ENCODE measurements around the gene TRMT2A.
"Not testable (repeated sequence)": the region's sequence is repeated elsewhere in the genome, so short reads cannot be mapped to it uniquely, and the experiment has no call there.

TRMT2A gene

GRCh38 chr22:20084547-20085413, 32.2 kb downstream of the TRMT2A start:
- DNase-seq, result peak in 1 of 4 experiments; percentile 21

GRCh38 chr22:20083891-20084546, 33.0 kb downstream of the TRMT2A start:
- DNase-seq, result no peak

DNA sequence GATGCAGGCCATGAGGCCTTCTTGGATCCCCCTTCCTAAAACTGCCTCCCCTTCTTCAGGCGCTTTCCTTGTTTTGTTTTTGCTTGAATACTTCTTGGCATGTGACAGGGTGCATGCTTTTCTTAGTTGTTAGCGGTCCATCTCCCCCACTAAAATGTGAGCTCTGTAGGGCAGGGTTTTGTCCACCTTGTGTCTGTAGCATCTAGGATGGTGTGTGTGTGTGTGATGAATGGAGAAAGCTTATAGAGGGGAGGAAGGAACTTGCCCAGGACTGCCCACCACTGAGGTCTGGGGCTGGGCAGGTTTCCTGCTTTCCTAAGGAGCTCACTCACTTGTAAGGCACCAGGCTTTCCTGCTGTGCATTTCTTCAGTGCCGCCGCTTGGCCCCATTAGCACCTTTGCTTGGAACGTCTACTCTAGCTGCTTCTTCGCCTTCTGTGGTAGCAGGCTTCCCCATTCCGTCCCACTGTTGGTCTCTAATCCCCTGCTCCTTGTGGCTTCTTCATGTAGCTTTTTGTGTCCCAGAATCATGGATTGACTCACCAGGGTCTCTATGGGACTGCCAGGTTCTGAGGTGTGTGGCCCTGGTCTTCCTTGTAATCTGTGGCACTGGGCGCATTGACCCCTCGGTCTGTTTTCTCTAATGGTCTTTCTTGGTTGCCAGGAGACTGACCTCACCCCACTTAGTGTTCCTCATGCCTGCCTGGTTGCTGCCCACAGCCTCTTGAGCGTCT, 33.7 kb downstream of the TRMT2A start:
- no peak for DNase-seq

- peak; percentile 10 to 34 (median 27) for DNase-seq
Measured at GRCh38 chr22:20080776-20081654, 36.0 kb downstream of the TRMT2A start.

- peak; percentile 52 to 84 (median 70) for DNase-seq
Measured at GRCh38 chr22:20080445-20080775, 36.6 kb downstream of the TRMT2A start.

DNA sequence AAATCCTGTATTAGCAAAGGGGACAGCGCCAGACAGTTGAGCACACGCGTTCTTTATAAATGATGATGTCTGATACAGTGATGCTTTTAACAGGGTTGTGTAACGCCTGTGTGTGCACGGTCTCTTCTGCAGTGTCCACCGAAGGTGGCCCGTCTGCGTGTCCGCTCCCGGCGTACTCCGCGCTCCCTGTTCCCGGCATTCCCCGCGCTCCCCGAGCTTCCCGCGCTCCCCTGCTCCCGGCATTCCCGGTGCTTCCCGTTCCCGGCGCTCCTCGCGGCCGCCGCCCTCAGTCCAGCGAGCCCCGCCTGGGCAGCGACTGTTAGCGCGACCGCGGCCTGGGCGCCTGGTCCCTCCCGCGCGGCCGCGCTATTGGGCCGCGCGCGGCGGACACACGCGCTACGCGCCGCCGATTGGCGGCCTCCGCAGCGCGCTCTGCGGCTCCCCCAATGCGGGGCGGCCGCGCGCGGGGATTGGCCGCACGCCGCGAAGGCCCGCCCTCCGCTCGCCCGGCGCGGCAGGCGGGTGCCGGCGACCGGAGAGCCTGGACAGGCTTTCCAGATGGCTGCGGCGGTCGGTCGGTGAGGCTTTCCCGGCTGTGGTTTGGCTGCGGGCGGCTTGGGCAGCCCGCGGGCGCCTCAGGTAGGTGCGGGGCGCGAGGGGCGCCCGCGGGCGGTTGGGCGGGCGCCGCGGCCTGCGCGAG, 37.1 kb downstream of the TRMT2A start, which contains the start of gene DGCR8:
Gene DGCR8 (plus strand): TSS at position 497 of the 700 bp plus-strand sequence. CDS start 5,723 bp downstream, outside the sequence.
- peak; percentile 93 to 98 (median 96) for DNase-seq

- no peak for DNase-seq
Measured at GRCh38 chr22:20076627-20077172, 40.3 kb downstream of the TRMT2A start.

DNA sequence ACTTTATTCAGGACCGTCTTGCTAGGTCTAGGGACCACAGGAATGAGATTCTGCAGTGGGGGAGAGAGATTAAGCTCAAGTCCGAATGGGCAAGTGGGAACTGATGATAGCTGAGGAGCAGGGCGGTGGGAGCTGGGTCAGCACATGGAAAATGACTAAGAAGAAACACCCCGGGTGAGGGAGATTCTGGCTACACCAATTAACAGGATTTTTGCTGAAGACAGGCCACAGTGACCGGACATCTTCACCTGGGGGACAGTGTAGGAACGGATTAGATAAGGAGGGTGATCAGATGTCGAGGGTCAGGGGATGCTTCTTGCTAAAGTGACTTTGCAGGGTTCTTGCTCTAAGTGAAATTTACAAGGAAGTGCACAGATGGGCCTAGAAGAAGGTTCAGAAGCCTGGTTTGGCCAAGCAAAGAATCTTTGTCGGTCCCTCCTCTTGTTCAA, 45.5 kb downstream of the TRMT2A start:
- no peak for DNase-seq

- no peak for DNase-seq
Measured at GRCh38 chr22:20069331-20070042, 47.5 kb downstream of the TRMT2A start.

DNA sequence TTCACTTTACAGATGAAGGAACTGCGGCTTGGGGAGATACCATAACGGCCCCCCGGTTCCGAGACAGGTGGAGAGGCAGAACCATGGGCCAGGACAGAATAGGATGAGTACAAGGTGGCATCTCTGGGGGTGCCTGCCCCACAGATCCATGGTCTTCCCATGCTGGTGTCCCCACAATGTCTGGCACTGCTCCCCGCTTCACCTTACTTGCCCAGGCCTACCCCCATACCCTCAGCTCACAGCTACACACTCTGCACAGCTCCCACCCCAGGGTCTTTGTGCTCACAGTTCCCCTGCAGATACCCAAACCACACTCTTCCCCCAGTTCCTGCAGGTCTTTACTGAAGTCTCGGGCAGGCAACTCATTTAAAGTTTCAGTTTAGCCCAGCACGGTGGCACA, 48.4 kb downstream of the TRMT2A start:
- DNase-seq, result no peak

GRCh38 chr22:20067384-20067682, 49.7 kb downstream of the TRMT2A start:
- DNase-seq, result not testable (repeated sequence)

DNA sequence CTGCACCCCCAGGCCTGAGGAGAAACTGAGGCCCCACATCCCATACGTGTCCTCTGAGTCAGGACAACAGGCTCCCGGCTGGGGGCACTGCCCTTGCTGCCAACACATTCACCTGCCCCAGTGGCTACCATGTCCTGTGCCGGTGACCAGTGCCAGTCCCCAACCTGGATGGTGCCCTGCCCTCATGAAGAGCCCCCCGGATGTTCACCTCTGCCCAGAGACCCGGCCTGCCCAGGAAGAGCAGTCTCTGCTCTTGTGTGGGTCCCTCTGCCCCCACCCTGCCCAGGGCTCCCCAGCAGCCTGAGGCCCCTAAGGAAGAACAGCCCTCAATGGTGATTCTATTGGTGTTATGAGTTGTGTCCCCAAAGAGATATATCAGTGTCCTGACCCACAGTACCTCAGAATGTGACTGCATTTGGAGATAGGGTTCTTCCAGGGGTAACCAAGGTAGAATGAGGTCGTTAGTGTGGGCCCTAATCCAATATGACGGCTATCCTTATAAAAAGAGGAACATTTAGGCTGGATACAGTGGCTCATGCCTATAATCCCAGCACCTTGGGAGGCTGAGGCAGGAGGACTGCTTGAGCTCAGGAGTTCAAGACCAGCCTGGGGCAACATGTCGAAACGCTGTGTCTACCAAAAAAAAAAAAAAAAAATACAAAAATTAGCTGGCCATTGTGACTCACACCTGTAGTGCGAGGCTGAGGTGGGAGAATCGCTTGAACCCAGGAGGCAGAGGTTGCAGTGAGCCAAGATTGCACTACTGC, 50.2 kb downstream of the TRMT2A start:
- DNase-seq, result no peak

DNA sequence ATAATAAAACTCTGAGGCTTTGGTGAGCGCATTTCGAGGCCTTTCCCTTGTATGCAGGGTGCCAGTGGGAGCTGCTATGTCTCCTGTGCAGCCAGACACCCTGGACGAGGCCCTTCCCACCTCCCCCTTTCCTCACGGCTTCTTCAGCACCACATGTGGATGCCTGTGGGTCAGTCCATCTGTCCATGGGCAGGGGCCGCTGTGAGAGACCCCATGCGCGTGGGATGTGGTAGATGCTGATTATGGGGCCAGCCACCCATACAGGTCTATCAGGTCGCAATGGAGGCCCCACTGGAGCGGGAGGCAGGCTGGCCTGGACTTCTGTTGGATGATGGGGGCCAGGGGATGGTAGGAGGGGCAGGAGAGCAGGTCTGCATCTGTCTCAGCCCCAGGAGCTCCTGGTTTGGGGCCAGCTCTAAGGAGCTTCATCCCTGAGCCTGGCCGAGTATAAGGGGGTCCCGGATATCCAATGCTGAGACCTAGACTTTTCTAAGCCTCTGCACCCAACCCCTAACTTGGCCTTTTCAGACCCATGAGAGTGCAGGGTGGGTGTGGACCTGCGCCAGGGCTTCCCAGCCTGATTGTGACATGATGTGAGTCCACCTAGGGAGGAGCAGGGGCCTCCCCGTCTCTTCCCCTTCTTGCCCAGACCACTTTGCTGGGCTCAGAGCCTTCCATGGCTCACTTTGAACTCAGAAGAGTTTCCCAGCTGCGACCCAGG, 51.0 kb downstream of the TRMT2A start:
- no peak for DNase-seq

DNA sequence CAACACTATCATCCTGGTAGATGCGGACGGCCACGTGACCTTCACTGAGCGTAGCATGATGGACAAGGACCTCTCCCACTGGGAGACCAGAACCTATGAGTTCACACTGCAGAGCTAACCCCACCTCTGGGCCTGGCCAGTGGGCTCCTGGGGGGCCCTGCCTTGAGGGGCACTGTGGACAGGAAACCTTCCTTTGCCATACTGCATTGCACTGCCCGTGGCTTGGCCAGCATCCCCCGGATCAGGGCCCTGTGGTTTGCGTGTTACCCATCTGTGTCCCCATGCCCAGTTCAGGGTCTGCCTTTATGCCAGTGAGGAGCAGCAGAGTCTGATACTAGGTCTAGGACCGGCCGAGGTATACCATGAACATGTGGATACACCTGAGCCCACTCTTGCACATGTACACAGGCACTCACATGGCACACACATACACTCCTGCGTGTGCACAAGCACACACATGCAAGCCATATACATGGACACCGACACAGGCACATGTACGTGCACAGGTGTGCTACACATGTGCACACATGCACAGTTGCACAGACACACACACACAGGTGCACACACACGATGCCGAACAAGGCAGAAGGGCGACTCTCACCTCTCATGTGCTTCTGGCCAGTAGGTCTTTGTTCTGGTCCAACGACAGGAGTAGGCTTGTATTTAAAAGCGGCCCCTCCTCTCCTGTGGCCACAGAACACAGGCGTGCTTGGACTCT, 52.3 kb downstream of the TRMT2A start:
- DNase-seq, result no peak

DNA sequence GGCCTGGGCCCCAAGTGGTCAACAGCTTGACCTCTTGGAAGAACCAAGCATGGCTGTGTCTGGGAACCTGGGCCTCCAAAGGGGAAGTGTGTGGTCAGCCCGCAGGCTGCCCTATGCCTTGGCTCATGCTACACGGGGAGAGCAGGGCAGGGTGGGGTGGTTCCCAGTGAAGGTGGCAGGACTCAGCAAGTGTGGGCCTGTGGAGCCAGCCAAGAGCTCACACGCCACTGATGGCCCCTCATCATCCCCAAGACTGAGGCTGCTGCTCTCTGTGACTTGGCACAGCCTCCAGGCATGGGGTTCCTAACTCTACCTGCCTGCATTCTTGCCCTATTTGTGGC, 52.9 kb downstream of the TRMT2A start:
- DNase-seq, result no peak

GRCh38 chr22:20063271-20064139, 53.5 kb downstream of the TRMT2A start:
- no peak for DNase-seq

GRCh38 chr22:20062766-20063083, 54.3 kb downstream of the TRMT2A start:
- no peak for DNase-seq
